GM12872 (cell line): ENCODE data around the gene RFX3.

Experiments
- TF ChIP-seq, protein P1 (sequence below): IDR thresholded peaks from 3 replicates; pipeline ENCODE4 v1.5.1; 2011; ENCODE audit warnings: low read depth, mild to moderate bottlenecking, low read length, moderate library complexity; ENCODE audit not compliant: insufficient read depth

Gene RFX3

GRCh38 chr9:3271581-3271980 lies 254.2 kb downstream of the RFX3 start:
- TF ChIP-seq, protein P1, sequence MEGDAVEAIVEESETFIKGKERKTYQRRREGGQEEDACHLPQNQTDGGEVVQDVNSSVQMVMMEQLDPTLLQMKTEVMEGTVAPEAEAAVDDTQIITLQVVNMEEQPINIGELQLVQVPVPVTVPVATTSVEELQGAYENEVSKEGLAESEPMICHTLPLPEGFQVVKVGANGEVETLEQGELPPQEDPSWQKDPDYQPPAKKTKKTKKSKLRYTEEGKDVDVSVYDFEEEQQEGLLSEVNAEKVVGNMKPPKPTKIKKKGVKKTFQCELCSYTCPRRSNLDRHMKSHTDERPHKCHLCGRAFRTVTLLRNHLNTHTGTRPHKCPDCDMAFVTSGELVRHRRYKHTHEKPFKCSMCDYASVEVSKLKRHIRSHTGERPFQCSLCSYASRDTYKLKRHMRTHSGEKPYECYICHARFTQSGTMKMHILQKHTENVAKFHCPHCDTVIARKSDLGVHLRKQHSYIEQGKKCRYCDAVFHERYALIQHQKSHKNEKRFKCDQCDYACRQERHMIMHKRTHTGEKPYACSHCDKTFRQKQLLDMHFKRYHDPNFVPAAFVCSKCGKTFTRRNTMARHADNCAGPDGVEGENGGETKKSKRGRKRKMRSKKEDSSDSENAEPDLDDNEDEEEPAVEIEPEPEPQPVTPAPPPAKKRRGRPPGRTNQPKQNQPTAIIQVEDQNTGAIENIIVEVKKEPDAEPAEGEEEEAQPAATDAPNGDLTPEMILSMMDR: no peak

- TF ChIP-seq, protein P1: no peak
Measured at GRCh38 chr9:3271157-3271556, 254.6 kb downstream of the RFX3 start.

- TF ChIP-seq, protein P1: no peak
Measured at GRCh38 chr9:3268223-3268622, 257.6 kb downstream of the RFX3 start.

- TF ChIP-seq, protein P1: no peak
Measured at GRCh38 chr9:3263698-3264097, 262.1 kb downstream of the RFX3 start.

GRCh38 chr9:3262826-3263529 lies 262.8 kb downstream of the RFX3 start:
- TF ChIP-seq, protein P1: no peak

DNA sequence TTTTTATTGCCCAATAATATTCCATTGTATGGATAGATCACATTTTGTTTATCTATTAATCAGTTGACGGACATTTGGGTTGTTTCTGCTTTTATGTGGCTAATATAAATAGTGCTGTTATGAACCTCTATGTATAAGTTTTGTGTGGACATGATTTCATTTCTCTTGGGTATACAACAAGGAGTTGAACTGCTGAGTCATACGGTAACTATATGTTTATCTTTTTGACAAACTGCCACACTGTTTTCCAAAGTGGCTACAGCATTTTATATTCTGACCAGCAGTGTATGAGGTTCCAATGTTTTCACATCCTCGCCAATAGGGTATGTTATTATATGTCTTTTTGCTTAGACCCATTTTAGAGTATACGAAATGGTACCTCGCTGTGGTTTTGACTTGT lies 264.3 kb downstream of the RFX3 start:
- TF ChIP-seq, protein P1: no peak

DNA sequence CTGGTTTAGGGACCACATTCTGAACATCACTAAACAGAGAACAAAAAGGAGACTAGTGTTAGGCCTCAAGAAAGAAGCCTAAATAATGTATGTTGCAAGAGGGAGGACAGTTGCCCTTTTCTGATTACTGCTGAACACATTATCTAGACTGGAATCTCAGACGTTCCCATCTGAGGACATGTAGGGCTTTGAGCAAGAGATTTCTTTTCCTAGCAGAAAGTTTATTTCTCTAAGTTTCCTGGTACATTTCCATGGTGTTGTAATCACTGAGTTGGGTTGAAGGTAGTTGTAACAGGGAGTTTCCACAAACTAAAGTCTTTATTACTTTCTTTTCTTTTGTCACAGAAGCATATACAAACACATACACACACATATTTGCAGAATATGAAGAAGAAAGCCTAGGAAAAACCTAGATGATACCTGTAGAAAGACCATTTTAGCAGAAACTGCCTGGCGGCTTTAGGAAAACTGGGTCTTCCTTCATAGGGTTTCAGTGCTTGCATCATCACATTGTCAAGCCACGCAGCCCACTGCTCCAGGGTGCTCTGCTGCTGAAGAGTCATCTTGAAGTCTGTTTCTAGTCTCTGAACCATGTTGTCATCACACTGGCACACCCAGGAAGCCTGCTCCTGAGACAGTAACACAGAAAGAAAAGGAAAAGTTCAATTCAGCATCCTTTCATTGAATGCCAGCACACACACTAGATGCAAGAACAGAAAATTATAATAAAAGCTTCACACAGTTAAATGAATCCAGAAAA lies 269.1 kb downstream of the RFX3 start:
- TF ChIP-seq, protein P1: no peak
